HTR-8/SVneo (cell line): Measurements from ENCODE around the gene EMID1.

Experiments
- DNase-seq: peaks from one replicate; pipeline ENCODE4 v3.0.0; 2011; ENCODE audit warnings: low spot score, mixed read lengths; ENCODE audit not compliant: insufficient read length
- FAIRE-seq: peaks from 2 replicates; lab custom pipeline; 2011; peaks lifted over from hg19 to GRCh38; lab: Jason Lieb, UNC

Gene EMID1

DNA sequence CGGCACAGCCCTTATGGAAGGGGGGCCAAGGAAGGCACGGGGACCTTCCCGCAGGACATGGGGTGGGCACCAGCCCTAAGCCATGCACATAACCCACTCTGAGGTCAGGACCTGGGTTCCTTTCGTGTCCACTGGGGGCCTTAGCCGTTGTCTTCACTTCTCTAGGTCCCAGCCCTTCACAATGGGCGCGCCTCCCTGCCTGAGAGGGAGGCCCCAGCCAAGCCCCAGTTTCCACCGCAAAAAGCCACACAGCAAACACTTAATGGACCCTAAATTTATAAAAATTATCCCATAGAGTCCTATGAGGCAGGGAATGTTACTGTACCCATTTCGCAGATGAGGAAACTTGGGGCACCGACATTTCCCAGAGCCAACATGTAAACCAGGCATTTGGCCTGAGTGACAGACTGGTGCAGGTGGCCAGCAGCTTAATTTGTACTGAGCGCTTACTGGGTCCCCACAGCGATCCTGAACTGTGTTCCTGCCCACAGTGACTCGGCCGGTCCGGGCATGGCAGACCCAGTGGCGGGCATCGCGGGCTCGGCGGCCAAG lies 102.0 kb downstream of the EMID1 start:
- FAIRE-seq (no peak), DNase-seq (no peak)

DNA sequence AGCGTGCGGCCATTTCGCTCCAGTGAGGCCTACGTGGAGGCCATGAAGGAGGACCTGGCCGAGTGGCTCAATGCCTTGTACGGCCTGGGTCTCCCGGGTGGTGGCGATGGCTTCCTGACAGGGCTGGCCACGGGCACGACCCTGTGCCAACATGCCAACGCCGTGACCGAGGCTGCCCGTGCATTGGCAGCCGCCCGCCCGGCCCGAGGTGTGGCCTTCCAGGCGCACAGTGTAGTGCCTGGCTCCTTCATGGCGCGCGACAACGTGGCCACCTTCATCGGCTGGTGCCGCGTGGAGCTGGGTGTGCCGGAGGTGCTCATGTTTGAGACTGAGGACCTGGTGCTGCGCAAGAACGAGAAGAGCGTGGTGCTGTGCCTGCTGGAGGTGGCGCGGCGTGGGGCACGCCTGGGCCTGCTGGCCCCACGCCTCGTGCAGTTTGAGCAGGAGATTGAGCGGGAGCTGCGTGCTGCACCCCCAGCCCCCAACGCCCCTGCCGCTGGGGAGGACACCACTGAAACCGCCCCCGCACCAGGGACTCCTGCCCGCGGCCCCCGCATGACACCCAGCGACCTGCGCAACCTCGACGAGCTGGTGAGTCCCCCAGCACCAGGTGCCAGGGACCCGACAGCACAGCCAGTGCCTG lies 102.6 kb downstream of the EMID1 start:
- no peak for DNase-seq
- FAIRE-seq = no peak

DNA sequence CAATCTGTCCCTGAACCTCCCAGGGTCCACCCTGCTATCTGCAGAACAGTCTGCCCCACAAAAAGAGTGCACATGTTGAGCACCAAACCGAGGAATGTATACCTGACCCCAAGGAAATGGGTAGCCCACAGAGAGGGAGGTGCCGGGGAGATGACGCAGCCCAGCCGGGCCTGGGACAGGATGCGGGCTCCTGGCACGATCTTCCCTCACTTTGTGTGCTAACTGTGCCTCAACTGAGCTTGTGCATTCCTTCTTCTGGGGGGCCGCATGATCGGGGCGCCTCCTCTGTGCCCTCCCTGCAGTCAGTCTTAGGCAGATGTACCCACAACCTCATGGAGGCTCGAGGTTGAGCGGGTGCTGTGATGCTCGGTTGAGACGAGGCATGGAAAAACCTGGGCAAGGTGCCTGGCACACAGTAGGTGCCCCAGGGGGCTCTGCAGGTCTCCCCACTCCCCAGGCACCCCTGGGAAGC lies 103.1 kb downstream of the EMID1 start:
- DNase-seq (no peak), FAIRE-seq (no peak)
